Vagina (tissue), 2 donors: Measurements from ENCODE around the gene USP49.

Source experiments
- POLR2A ChIP-seq, 2 donors: fragments of 450-650 bp; IDR thresholded peaks; one replicate each; pipeline ENCODE4 v1.6.1; 2017; ENCODE audit warnings: antibody characterized with exemption in 2 of 2, mild to moderate bottlenecking in 2 of 2, moderate library complexity in 2 of 2
- POLR2AphosphoS5 ChIP-seq, 2 donors: sonication (generic); formaldehyde crosslinking; IDR thresholded peaks; one replicate each; pipeline ENCODE4 v1.9.0; 2017; ENCODE audit warnings: antibody characterized with exemption in 2 of 2, mild to moderate bottlenecking in 2 of 2, low read depth in 1 of 2; ENCODE audit not compliant: insufficient read depth in 1 of 2
- TF ChIP-seq, protein P1 (sequence below), 3 experiments: fragments of 450-650 bp in 2 of 3; fragments of 200-600 bp in 1 of 3; sonication (generic) in 1 of 3; IDR thresholded peaks; one replicate each; pipeline ENCODE4 v1.5.1; 2017 to 2019; ENCODE audit warnings: antibody characterized with exemption in 3 of 3, mild to moderate bottlenecking in 2 of 3, moderate library complexity in 2 of 3

DNA sequence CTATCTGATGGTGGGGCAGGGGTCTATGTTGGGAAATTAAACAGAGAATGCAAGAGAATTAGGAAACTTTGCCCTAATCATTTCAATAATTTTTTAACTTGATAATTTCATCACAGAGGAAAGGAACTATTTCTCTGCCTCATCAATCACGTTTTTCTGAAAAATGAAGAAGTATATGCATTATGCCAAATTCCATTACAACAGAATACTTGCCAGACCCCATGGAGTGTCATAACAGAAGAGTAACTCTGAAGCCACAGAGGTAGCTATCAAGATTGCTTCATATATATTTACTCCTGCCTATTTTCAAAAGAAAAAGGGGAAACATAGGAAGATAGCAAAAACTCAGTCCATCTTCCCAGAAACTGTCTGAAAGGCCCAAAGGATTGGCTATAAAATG is 5.7 kb upstream of the USP49 start:
- TF ChIP-seq, protein P1, sequence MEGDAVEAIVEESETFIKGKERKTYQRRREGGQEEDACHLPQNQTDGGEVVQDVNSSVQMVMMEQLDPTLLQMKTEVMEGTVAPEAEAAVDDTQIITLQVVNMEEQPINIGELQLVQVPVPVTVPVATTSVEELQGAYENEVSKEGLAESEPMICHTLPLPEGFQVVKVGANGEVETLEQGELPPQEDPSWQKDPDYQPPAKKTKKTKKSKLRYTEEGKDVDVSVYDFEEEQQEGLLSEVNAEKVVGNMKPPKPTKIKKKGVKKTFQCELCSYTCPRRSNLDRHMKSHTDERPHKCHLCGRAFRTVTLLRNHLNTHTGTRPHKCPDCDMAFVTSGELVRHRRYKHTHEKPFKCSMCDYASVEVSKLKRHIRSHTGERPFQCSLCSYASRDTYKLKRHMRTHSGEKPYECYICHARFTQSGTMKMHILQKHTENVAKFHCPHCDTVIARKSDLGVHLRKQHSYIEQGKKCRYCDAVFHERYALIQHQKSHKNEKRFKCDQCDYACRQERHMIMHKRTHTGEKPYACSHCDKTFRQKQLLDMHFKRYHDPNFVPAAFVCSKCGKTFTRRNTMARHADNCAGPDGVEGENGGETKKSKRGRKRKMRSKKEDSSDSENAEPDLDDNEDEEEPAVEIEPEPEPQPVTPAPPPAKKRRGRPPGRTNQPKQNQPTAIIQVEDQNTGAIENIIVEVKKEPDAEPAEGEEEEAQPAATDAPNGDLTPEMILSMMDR (IDR thresholded peaks at IDR 0.05) = no peak
- TF ChIP-seq POLR2AphosphoS5 (IDR thresholded peaks at IDR 0.05; ENCODE audit: insufficient read depth in 1 of 2, low read depth in 1 of 2) (no peak), POLR2A (IDR thresholded peaks at IDR 0.05) (no peak)
